Measurements from ENCODE around the gene TLE5.

TLE5 gene

DNA sequence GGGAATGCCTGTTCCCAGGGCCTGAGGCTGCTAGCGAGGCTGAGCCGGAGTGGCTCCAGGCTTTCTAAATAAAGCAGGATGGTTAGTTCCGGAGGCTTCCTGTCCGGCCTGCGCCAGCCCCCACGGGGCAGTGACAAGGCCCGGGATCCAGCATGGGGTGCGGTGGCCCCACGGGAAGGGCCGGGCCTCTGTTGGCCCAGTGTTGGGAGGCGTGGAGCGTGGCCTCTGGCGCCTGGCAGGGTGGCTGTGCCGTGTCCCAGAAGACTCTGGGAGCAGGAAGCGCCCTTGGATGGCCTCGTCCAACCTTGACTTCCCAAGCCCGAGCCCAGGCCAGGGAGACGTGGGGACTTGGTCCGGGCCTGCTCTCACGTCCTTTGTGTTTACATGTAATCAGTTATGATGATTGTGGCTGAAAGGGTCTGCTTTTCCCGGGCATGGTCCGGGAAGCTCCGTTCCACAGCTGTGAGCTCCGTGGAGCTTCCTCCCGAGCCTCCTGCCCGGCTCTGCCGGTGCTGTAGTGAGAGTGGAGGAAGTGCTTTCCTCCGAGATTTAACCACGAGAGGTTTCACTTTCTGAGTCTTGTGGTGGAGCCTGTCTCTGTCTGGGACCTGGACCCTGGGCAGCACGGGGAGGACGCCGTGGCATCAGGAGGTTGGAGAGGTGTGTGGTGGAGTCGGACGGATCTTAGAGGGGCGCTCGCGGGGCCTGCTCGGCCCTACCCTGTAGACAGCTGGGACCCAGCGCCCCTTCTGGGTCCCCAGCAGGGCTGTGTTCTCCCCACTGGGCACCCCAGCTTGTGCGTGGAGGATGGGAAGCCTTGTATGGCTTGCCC, 36.4 kb upstream of the TLE5 start:
- H3K27ac ChIP-seq (replicated peaks) = no peak overlapping the region
- H3K4me3 ChIP-seq (replicated peaks; ENCODE audit: insufficient read depth, low read length) = no peak overlapping the region
- DNase-seq (ENCODE audit: low read depth in 1 of 2, low spot score in 1 of 2) = no peak
- H3K27me3 ChIP-seq (ENCODE audit: insufficient read depth, poor library complexity, severe bottlenecking) = peaks cover 47% of the 10 kb centered on the region
- no peak for TF ChIP-seq POLR2AphosphoS5 (IDR thresholded peaks at IDR 0.05; ENCODE audit: low read depth)
- TF ChIP-seq, protein P1, sequence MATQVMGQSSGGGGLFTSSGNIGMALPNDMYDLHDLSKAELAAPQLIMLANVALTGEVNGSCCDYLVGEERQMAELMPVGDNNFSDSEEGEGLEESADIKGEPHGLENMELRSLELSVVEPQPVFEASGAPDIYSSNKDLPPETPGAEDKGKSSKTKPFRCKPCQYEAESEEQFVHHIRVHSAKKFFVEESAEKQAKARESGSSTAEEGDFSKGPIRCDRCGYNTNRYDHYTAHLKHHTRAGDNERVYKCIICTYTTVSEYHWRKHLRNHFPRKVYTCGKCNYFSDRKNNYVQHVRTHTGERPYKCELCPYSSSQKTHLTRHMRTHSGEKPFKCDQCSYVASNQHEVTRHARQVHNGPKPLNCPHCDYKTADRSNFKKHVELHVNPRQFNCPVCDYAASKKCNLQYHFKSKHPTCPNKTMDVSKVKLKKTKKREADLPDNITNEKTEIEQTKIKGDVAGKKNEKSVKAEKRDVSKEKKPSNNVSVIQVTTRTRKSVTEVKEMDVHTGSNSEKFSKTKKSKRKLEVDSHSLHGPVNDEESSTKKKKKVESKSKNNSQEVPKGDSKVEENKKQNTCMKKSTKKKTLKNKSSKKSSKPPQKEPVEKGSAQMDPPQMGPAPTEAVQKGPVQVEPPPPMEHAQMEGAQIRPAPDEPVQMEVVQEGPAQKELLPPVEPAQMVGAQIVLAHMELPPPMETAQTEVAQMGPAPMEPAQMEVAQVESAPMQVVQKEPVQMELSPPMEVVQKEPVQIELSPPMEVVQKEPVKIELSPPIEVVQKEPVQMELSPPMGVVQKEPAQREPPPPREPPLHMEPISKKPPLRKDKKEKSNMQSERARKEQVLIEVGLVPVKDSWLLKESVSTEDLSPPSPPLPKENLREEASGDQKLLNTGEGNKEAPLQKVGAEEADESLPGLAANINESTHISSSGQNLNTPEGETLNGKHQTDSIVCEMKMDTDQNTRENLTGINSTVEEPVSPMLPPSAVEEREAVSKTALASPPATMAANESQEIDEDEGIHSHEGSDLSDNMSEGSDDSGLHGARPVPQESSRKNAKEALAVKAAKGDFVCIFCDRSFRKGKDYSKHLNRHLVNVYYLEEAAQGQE (IDR thresholded peaks at IDR 0.05; ENCODE audit: insufficient replicate concordance, low read depth) = no peak
- TF ChIP-seq, protein P2, sequence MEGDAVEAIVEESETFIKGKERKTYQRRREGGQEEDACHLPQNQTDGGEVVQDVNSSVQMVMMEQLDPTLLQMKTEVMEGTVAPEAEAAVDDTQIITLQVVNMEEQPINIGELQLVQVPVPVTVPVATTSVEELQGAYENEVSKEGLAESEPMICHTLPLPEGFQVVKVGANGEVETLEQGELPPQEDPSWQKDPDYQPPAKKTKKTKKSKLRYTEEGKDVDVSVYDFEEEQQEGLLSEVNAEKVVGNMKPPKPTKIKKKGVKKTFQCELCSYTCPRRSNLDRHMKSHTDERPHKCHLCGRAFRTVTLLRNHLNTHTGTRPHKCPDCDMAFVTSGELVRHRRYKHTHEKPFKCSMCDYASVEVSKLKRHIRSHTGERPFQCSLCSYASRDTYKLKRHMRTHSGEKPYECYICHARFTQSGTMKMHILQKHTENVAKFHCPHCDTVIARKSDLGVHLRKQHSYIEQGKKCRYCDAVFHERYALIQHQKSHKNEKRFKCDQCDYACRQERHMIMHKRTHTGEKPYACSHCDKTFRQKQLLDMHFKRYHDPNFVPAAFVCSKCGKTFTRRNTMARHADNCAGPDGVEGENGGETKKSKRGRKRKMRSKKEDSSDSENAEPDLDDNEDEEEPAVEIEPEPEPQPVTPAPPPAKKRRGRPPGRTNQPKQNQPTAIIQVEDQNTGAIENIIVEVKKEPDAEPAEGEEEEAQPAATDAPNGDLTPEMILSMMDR (IDR thresholded peaks at IDR 0.05; ENCODE audit: insufficient read depth, low read length) = no peak
- TF ChIP-seq SPI1 (IDR thresholded peaks at IDR 0.05; ENCODE audit: borderline replicate concordance, low read depth) = no peak; the same call in 1 of the 2 replicates
- no peak for TF ChIP-seq GABPA (IDR thresholded peaks at IDR 0.05; ENCODE audit: low read depth)

DNA sequence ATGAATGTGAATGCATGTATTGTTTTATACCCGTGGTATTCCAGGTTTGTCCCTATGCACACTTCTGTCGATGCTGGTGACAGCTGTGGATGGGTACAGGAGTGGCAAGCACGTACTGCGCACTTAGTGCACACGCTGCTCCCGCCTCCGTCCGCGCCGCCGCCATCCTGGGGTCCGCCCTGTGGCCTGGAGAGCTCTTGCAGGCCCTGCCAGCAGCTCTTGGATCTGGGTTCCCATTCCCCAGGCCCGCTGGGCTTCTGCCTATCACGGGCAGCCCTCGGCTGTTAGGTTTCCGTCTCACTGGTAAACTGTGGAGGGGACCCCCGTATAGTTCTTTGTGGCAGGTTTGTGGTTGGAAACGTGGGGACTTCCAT, 35.8 kb upstream of the TLE5 start:
- Histone ChIP-seq H3K27me3 (ENCODE audit: insufficient read depth, poor library complexity, severe bottlenecking) (peaks cover 49% of the 10 kb centered on the region), H3K27ac (replicated peaks) (no peak overlapping the region), H3K4me3 (replicated peaks; ENCODE audit: insufficient read depth, low read length) (no peak overlapping the region)
- no peak for DNase-seq (ENCODE audit: low read depth in 1 of 2, low spot score in 1 of 2)
- TF ChIP-seq, protein P1 (IDR thresholded peaks at IDR 0.05; ENCODE audit: insufficient replicate concordance, low read depth) = no peak
- TF ChIP-seq POLR2AphosphoS5 (IDR thresholded peaks at IDR 0.05; ENCODE audit: low read depth) = no peak
- TF ChIP-seq GABPA (IDR thresholded peaks at IDR 0.05; ENCODE audit: low read depth) = no peak
- TF ChIP-seq SPI1 (IDR thresholded peaks at IDR 0.05; ENCODE audit: borderline replicate concordance, low read depth) = no peak
- TF ChIP-seq, protein P2 (IDR thresholded peaks at IDR 0.05; ENCODE audit: insufficient read depth, low read length) = no peak

DNA sequence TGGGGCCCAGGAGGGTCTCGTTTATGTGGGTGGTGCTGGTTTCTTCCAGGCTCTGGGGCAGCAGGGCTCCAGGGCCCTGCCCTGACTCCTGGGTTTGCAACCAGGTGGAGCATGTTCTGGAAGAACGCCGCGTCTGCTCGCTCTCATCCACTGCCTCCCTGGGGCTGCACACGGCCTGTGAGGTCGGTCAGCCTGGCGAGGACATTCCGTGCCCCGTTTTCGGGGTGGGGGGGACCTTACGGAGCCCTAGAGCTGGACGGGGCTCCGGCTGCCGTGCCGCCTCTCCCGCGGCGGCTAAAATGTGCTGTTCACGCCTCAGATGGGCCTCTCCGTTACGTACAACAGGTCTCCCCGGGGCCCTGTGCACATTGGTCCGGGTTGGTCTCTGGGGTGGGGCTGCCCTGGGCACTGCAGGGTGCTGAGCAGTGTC, 35.2 kb upstream of the TLE5 start:
- no peak overlapping the region for H3K4me3 ChIP-seq (replicated peaks; ENCODE audit: insufficient read depth, low read length)
- DNase-seq (ENCODE audit: low read depth in 1 of 2, low spot score in 1 of 2) = no peak
- H3K27ac ChIP-seq (replicated peaks) = no peak overlapping the region
- TF ChIP-seq POLR2AphosphoS5 (IDR thresholded peaks at IDR 0.05; ENCODE audit: low read depth) (no peak), SPI1 (IDR thresholded peaks at IDR 0.05; ENCODE audit: borderline replicate concordance, low read depth) (no peak), GABPA (IDR thresholded peaks at IDR 0.05; ENCODE audit: low read depth) (no peak)
- TF ChIP-seq, protein P2 (IDR thresholded peaks at IDR 0.05; ENCODE audit: insufficient read depth, low read length) = no peak
- TF ChIP-seq, protein P1 (IDR thresholded peaks at IDR 0.05; ENCODE audit: insufficient replicate concordance, low read depth) = no peak
- peaks cover 55% of the 10 kb centered on the region for H3K27me3 ChIP-seq (ENCODE audit: insufficient read depth, poor library complexity, severe bottlenecking)
